Fibroblast of the conjunctiva (primary cell): ENCODE data around the gene UBE2B.
"Not testable (repeated sequence)": the region's sequence is repeated elsewhere in the genome, so short reads cannot be mapped to it uniquely, and the experiment has no call there.

Experiments used
- DNase-seq: peaks from one replicate; pipeline ENCODE4 v3.0.0-alpha.2; 2010; ENCODE audit warnings: low read depth

Gene UBE2B

GRCh38 chr5:134370871-134371833 is at the start of gene UBE2B:
Gene UBE2B, plus strand, starts transcription at chr5:134371569. Its CDS starts 27 bp downstream, at chr5:134371596.
- DNase-seq: peak; percentile 99

- DNase-seq: no peak
Measured at GRCh38 chr5:134327327-134327726, 44.0 kb upstream of the UBE2B start.

GRCh38 chr5:134328619-134329018 is 42.8 kb upstream of the UBE2B start:
- no peak for DNase-seq

- DNase-seq: not testable (repeated sequence)
Measured at GRCh38 chr5:134336833-134337232, 34.5 kb upstream of the UBE2B start.

- not testable (repeated sequence) for DNase-seq
Measured at GRCh38 chr5:134343500-134343899, 27.9 kb upstream of the UBE2B start.

- DNase-seq: not testable (repeated sequence)
Measured at GRCh38 chr5:134345476-134345875, 25.9 kb upstream of the UBE2B start.

- no peak for DNase-seq
Measured at GRCh38 chr5:134345996-134346395, 25.4 kb upstream of the UBE2B start.

- no peak for DNase-seq
Measured at GRCh38 chr5:134349463-134349862, 21.9 kb upstream of the UBE2B start.

GRCh38 chr5:134355681-134356080 is 15.7 kb upstream of the UBE2B start:
- DNase-seq: no peak

GRCh38 chr5:134365604-134366003 is 5.8 kb upstream of the UBE2B start:
- no peak for DNase-seq

- no peak for DNase-seq
Measured at GRCh38 chr5:134370311-134370870, 978 bp upstream of the UBE2B start.

- peak; percentile 29 for DNase-seq
Measured at GRCh38 chr5:134371834-134372340, 518 bp downstream of the UBE2B start.

- not testable (repeated sequence) for DNase-seq
Measured at GRCh38 chr5:134373633-134374032, 2.3 kb downstream of the UBE2B start.

- DNase-seq: no peak
Measured at GRCh38 chr5:134374232-134374631, 2.9 kb downstream of the UBE2B start.

- no peak for DNase-seq
Measured at GRCh38 chr5:134380346-134380745, 9.0 kb downstream of the UBE2B start.

GRCh38 chr5:134382204-134382603 is 10.8 kb downstream of the UBE2B start:
- DNase-seq: not testable (repeated sequence)

- DNase-seq: no peak
Measured at GRCh38 chr5:134383980-134384697, 12.8 kb downstream of the UBE2B start.

- DNase-seq: no peak
Measured at GRCh38 chr5:134387443-134387842, 16.1 kb downstream of the UBE2B start.

GRCh38 chr5:134392301-134392700 is 20.9 kb downstream of the UBE2B start:
- no peak for DNase-seq

GRCh38 chr5:134394932-134395331 is 23.6 kb downstream of the UBE2B start:
- no peak for DNase-seq

GRCh38 chr5:134396274-134396673 is 24.9 kb downstream of the UBE2B start:
- no peak for DNase-seq

- DNase-seq: no peak
Measured at GRCh38 chr5:134397196-134397595, 25.8 kb downstream of the UBE2B start.
